Activated CD4-positive, alpha-beta memory T cell treated with anti-CD3 and anti-CD28 coated beads, Interleukin-2, amount 10 ng/mL, durations not matched to agents 7 days and 5 days (primary cell): Measurements from ENCODE around the gene COMT. TPM values are rescaled to one million over a fixed set of nuclear protein-coding genes. Genes with fewer than 3 reads are reported as not detected.

Experiments used
- CTCF ChIA-PET: fragments of 350-600 bp; sonication (Branson Sonifier 250); formaldehyde crosslinking; loops from one replicate; lab custom pipeline; 2021; ENCODE audit warnings: antibody characterized with exemption, inconsistent platforms; lab: Charles Lee
- POLR2A ChIA-PET: fragments of 350-600 bp; sonication (Branson Sonifier 250); formaldehyde crosslinking; loops from one replicate; lab custom pipeline; 2021; ENCODE audit warnings: antibody characterized with exemption; lab: Charles Lee
- DNase-seq: peaks from one replicate; pipeline ENCODE4 v3.0.0-alpha.2; 2020
- H3K27ac Mint-ChIP-seq: one replicate; pipeline ENCODE4 v1.8.0; 2021; ENCODE audit warnings: mild to moderate bottlenecking, mixed read lengths
- H3K27me3 Mint-ChIP-seq: one replicate; pipeline ENCODE4 v1.8.0; 2021; ENCODE audit warnings: mixed read lengths
- H3K36me3 Mint-ChIP-seq: one replicate; pipeline ENCODE4 v1.8.0; 2021; ENCODE audit warnings: low read depth, mixed read lengths
- H3K4me1 Mint-ChIP-seq: one replicate; pipeline ENCODE4 v1.8.0; 2021; ENCODE audit warnings: mixed read lengths
- H3K4me3 Mint-ChIP-seq: one replicate; pipeline ENCODE4 v1.8.0; 2021; ENCODE audit warnings: mild to moderate bottlenecking, mixed read lengths
- H3K9me3 Mint-ChIP-seq: one replicate; pipeline ENCODE4 v1.8.0; 2021; ENCODE audit warnings: mixed read lengths
- total RNA-seq, 2 experiments: library from RNA; stranded (reverse); gene quantifications; one replicate each; pipeline ENCODE4 v1.2.3, GENCODE V29; 2021

COMT gene
- 10 to 100 TPM; 78.7 to 79.3 TPM for total RNA-seq

DNA sequence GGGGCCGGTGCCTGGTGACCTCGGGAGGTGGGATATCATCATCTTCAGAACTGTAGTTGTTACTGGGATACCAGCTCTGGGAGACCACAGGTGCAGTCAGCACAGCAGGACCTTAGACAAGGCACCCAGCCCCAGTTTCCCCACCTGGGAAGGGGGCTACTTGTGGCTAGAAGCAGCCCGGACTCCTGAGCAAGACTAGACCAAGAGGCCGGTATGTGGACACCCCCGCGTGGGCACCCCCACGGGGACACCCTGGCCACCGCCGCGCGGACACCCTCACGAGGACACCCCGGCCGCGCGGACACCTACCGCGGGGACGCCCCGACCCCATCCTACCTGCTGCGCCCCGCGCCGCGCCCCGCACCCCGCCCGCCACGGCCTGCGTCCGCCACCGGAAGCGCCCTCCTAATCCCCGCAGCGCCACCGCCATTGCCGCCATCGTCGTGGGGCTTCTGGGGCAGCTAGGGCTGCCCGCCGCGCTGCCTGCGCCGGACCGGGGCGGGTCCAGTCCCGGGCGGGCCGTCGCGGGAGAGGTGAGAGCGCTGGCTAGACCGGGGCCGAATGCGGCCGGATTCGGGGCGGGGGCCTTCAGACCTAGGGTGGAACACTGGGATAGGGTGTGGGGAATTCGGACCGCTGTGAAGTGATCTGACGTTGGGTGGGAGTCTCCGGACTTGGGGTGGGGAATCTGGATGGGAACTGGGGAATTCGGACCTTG lies at the start of gene COMT, which contains the start of gene TXNRD2:
TSS of gene COMT (plus strand) at position 408 of the 718 bp plus-strand sequence. CDS start 20,755 bp downstream, outside the sequence.
TSS of gene TXNRD2 (minus strand) at position 454 of the 718 bp plus-strand sequence. CDS start at position 439, 15 bp downstream.
- ChIA-PET CTCF (interaction anchor here (1.9 kb wide), 1 partner anchor 211 kb away, joined by 4 read pairs; no protein-coding TSS in a partner anchor), POLR2A (interaction anchor here (0.8 to 2.7 kb wide), 8 partner anchors 8 to 86 kb away, joined by 3 to 11 read pairs (median 5); partner anchors contain the start of genes GNB1L and RTL10)
- H3K4me3 Mint-ChIP-seq: peak within 1 kb of the TSS; percentile 91
- peaks cover 36% of the 10 kb centered on the region for H3K4me1 Mint-ChIP-seq
- peaks cover 4% of the 10 kb centered on the region for H3K9me3 Mint-ChIP-seq
- H3K36me3 Mint-ChIP-seq: peaks cover 19% of the 10 kb centered on the region
- no peaks in the 10 kb centered on the region for H3K27me3 Mint-ChIP-seq
- peak; percentile 80 for DNase-seq
- H3K27ac Mint-ChIP-seq: peak within 1 kb of the TSS; percentile 88

DNA sequence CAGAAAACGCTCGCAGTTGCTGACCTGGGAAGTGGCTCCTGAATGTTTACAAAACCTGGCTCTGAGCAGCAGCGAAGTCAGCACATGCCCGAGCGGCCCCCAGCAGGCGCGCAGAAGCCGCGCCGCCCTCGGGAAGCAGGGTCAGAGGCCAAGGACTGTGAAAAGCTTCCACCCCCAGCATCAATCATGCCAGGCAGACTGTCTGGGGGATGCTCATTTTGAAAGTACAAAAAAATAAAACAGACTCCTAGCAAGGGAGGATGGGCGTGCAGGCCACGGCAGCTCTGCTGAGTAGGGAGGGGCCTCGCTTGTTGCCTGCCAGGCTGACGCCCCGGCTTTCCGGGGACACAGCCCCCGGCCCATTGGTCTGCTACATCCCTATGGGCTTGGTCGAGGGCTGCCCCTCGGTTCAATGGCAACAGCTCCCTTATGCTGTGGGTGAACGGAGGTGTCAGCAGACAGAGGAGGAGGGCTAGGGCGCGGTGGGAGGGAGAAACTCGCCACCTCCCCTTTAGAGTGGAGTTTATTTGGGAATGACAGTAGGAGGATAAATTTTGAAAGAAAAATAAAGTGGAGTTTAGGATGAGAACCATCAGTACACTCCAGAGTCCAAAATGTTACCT lies 49.2 kb upstream of the COMT start:
- H3K27ac Mint-ChIP-seq: peak overlapping the region; percentile 85
- CTCF ChIA-PET: interaction anchor here (0.6 to 2.4 kb wide), 4 partner anchors 9 to 162 kb away, joined by 3 to 7 read pairs (median 5); no protein-coding TSS in a partner anchor
- no peaks in the 10 kb centered on the region for H3K9me3 Mint-ChIP-seq
- H3K4me3 Mint-ChIP-seq: peak overlapping the region; percentile 50
- H3K36me3 Mint-ChIP-seq: no peaks in the 10 kb centered on the region
- POLR2A ChIA-PET: interaction anchor here (0.8 to 3.1 kb wide), 7 partner anchors 12 to 162 kb away, joined by 3 to 45 read pairs (median 5); partner anchors contain the start of genes COMT, GNB1L, RTL10 and TXNRD2
- DNase-seq: peak; percentile 49
- H3K27me3 Mint-ChIP-seq: no peaks in the 10 kb centered on the region
- peaks cover 30% of the 10 kb centered on the region for H3K4me1 Mint-ChIP-seq

DNA sequence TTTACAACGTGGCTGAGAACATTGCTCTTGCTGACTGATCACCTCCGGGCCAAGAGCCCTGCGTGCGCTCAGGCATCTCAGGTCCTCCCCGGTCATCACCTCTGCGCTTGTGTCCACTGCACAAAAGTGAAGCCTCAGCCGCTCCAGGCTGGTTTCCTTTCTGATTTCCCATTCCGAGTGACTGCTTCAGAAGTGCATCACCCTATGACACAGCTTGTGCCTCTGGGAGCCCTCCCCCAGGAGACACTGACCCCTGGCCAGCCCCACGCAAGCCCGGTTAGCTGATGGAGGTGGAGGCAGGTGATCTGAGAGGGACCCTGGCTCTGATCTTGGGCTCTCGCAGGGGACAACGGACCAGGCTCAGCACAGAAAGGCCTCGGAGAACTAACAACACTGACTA lies 48.6 kb upstream of the COMT start:
- POLR2A ChIA-PET: interaction anchor here (1.4 to 3.1 kb wide), 3 partner anchors 19 to 162 kb away, joined by 6 to 45 read pairs (median 8); partner anchors contain the start of genes GNB1L and RTL10
- peak overlapping the region; percentile 85 for H3K27ac Mint-ChIP-seq
- DNase-seq: no peak
- peaks cover 30% of the 10 kb centered on the region for H3K4me1 Mint-ChIP-seq
- H3K36me3 Mint-ChIP-seq: no peaks in the 10 kb centered on the region
- CTCF ChIA-PET: interaction anchor here (1.0 to 2.4 kb wide), 3 partner anchors 8 to 37 kb away, joined by 3 to 7 read pairs (median 6); no protein-coding TSS in a partner anchor
- no peaks in the 10 kb centered on the region for H3K9me3 Mint-ChIP-seq
- no peak overlapping the region for H3K4me3 Mint-ChIP-seq
- H3K27me3 Mint-ChIP-seq: no peaks in the 10 kb centered on the region

DNA sequence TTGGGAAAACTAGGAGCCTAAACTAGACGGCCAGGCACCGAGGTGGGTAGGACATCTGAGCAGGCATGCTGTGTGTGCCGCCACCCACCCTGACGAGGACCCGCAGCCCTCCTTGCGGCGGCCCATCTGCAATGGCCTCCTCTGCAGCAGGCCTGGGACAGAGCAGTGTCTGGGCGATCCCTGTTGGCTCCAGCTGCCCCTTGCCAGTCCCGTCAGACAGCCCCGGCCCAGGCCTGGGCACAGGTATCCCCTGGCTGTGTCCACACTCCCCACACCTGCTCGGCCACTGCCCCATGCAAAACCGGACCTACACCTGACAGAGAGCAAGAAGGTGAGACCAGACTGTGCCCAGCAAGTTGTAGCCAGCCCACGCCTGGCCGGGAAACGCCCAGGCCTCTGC lies 48.2 kb upstream of the COMT start:
- H3K27ac Mint-ChIP-seq: no peak overlapping the region
- no peaks in the 10 kb centered on the region for H3K9me3 Mint-ChIP-seq
- H3K4me1 Mint-ChIP-seq: peaks cover 30% of the 10 kb centered on the region
- DNase-seq: no peak
- no peaks in the 10 kb centered on the region for H3K27me3 Mint-ChIP-seq
- ChIA-PET CTCF (no interaction called here), POLR2A (no interaction called here)
- H3K36me3 Mint-ChIP-seq: no peaks in the 10 kb centered on the region
- H3K4me3 Mint-ChIP-seq: no peak overlapping the region

DNA sequence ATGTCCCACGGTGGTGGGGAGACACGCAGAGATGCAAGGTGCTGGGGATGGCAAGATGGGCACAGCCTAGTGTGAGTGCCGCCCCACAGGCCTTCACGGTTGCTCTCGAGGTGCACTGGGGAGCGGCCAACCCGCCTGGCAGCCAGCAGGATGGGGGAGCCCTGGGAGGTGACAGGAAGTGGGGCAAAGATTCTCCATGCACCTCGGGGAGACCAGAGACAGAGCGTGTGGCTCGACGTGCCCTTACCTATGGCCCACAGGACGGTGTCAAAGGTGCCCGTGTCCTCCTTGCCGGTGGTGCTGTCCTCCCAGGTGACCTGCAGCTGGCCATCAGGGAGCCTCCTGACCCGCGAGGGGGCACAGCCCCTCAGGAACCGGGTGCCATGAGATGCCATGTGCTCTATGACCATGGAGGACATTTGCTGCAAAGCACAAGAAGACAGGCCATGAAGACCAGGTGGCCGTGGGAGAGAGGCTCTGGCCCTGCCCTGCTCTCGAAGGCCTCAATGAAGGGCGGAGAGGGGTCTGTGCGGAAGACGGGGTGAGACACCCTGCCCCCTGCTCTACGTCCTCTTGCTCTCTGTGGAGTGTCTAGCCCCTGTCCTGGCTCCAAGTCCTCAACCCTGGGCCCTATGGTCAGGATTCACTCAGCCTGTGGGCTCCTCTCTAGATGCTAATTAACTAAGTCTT lies 46.3 kb upstream of the COMT start:
- H3K27me3 Mint-ChIP-seq: no peaks in the 10 kb centered on the region
- ChIA-PET CTCF (no interaction called here), POLR2A (no interaction called here)
- no peaks in the 10 kb centered on the region for H3K9me3 Mint-ChIP-seq
- H3K27ac Mint-ChIP-seq: no peak overlapping the region
- H3K4me3 Mint-ChIP-seq: no peak overlapping the region
- no peaks in the 10 kb centered on the region for H3K36me3 Mint-ChIP-seq
- no peak for DNase-seq
- peaks cover 26% of the 10 kb centered on the region for H3K4me1 Mint-ChIP-seq

DNA sequence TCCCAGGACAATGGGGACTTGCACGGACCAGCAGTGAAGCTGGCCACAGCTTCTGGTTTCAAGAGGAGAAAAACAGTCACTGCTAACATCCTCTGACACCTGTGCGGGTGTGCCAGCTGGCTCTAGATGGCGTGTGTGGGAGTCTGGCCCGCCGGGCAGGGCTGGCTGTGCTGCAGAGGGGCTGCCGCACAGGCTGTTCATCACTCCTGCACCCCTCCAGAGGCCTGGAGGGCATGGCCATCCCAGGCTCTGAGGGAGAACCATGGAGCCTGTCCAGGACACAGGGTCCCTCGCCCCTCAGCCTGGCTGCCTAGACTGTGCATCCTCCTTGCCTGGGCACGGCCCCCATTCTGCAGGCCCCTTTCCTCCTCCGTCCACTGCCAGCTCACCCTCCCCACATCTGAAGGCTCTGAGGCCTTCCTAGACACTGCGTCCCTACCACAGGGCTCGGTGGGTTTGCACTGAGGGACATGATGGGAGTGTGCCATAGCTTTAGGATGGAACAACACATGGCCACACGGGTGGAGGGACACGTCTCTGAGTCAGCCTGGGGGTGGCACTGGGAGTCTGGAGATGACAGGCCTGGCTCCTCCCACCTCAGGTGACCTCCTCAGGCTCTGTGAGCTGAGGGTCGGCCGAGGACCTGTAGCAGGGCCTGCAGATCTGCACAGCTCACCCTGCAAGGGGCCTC lies 44.8 kb upstream of the COMT start:
- DNase-seq: no peak
- peaks cover 14% of the 10 kb centered on the region for H3K4me1 Mint-ChIP-seq
- H3K4me3 Mint-ChIP-seq: no peak overlapping the region
- no peaks in the 10 kb centered on the region for H3K36me3 Mint-ChIP-seq
- no peak overlapping the region for H3K27ac Mint-ChIP-seq
- H3K27me3 Mint-ChIP-seq: no peaks in the 10 kb centered on the region
- ChIA-PET POLR2A (interaction anchor here (0.9 to 1.0 kb wide), 2 partner anchors 10 to 41 kb away, joined by 3 read pairs; no protein-coding TSS in a partner anchor), CTCF (interaction anchor here (1.2 kb wide), 1 partner anchor 14 kb away, joined by 3 read pairs; no protein-coding TSS in a partner anchor)
- H3K9me3 Mint-ChIP-seq: no peaks in the 10 kb centered on the region

DNA sequence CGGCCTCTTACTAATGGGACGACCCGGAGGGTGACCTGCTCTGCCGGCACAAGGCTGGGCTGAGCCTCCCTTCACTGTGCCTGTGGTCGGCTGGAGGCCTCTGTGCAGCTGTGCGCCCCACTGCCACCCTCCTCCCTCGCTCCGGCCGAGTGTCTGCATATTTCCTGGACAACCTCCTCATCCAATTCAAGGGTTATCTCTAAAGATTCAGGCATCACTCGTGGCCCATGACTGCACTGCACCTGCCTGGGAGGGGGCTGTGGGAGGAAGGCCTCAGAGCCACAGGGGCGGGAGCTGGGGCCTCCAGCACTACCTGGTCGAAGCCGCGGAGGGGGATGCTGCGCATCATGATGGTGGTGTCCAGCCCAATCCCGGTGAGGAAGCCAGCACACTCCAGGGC lies 43.8 kb upstream of the COMT start:
- no peaks in the 10 kb centered on the region for H3K9me3 Mint-ChIP-seq
- H3K27ac Mint-ChIP-seq: no peak overlapping the region
- H3K4me3 Mint-ChIP-seq: no peak overlapping the region
- no peaks in the 10 kb centered on the region for H3K36me3 Mint-ChIP-seq
- H3K27me3 Mint-ChIP-seq: no peaks in the 10 kb centered on the region
- no peak for DNase-seq
- peaks cover 4% of the 10 kb centered on the region for H3K4me1 Mint-ChIP-seq
- ChIA-PET CTCF (interaction anchor here (1.2 kb wide), 1 partner anchor 13 kb away, joined by 3 read pairs; no protein-coding TSS in a partner anchor), POLR2A (interaction anchor here (0.9 to 1.0 kb wide), 2 partner anchors 11 to 42 kb away, joined by 3 read pairs; no protein-coding TSS in a partner anchor)

DNA sequence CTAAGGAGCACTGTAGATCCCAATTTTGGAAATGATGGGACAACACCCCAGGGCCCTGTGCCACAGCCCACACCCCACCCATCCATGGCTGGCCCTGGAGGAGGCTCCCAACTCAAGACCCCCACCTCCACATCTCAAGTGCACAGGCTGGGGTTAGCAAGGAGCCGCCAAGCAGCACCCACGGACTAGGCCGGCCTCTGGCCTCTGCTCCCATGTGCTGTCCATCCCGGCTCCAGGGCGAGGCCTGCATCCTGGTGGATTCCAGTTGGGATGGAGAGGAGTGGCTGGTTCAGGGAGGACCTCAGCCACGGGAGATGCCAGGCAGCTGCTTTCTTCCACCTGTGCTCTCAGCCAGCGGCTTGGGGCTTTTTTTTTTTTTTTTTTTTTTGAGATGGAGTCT lies 43.4 kb upstream of the COMT start:
- POLR2A ChIA-PET: interaction anchor here (0.9 kb wide), 1 partner anchor 43 kb away, joined by 3 read pairs; no protein-coding TSS in a partner anchor
- H3K27ac Mint-ChIP-seq: no peak overlapping the region

DNA sequence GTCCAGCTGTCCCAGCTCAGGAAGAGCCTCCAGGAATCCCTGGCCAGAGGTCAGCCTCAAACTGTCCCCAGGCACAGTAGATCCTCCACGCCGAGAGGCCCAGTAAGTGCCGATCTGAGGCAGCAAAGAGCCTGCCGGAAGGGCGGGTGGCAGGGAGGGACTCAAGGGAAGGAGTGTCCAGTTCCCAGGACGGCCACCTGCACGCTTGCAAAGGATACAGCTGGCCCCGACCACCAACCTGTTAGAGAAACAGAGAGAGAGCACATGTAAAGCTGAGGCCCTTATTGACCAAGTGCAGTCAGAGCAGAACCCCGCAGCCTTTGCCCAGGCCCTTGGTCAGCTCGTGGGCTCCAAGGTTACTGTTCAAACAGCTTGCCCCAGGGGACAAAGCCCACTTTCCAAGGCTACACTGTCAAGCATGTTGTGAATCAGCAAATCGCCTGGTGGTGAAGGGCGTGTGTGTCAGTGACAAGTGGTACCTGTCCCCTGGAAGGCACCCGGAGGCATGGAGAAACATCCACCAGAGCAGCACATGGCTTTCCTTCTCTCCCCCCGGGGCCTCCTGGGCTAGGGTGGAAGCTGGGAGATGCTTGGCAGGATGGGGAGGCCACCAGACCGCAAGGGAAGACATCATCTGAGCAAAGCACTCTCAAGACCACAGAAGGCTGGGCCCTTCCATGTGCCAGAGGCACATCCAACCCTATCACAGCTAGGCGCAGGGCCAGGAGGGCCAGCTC lies 42.6 kb upstream of the COMT start:
- POLR2A ChIA-PET: no interaction called here
- Mint-ChIP-seq H3K9me3 (no peaks in the 10 kb centered on the region), H3K36me3 (no peaks in the 10 kb centered on the region), H3K4me3 (no peak overlapping the region), H3K27ac (no peak overlapping the region), H3K27me3 (no peaks in the 10 kb centered on the region), H3K4me1 (no peaks in the 10 kb centered on the region)
- no peak for DNase-seq
- CTCF ChIA-PET: no interaction called here

More for the DNA sequence above, 43.4 kb upstream of the COMT start:
- no peak for DNase-seq
- CTCF ChIA-PET: no interaction called here
- Mint-ChIP-seq H3K27me3 (no peaks in the 10 kb centered on the region), H3K4me3 (no peak overlapping the region), H3K9me3 (no peaks in the 10 kb centered on the region), H3K36me3 (no peaks in the 10 kb centered on the region), H3K4me1 (peaks cover under 1% of the 10 kb centered on the region)

DNA sequence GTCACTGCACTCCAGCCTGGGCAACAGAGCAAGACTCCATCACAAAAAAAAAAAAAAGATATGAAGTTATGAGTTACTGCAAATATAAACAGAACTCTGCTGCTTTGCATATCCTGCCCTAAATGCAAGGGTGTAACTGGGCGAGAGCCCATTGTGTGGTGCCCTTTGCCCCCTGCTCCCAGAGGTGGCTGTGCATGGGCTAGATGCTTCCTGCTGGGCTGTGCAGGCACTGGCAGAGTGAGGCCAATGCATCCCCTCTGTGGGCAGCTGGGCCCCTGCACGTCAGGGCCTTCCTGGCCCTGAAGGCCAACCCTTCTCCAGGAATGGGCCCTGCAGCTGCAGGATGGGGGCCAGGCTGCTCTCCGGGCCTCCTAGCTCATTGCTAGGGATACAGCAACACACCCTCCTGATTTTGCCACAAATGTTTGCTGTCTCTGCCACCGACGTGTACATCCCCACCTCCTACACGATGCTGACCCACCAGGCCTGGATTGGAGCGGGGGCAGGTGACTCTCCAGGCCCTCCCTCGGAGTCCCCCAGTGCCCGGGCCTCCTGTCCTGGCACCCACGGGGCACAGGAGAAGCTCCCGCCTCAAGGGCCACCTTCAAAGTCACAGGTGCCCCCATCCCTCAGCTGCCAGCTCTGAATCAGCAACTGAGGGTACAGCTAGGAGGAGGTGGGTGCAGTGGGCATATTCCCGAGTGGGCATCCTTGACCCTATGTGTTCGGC lies 40.7 kb upstream of the COMT start:
- H3K4me1 Mint-ChIP-seq: no peaks in the 10 kb centered on the region
- no peaks in the 10 kb centered on the region for H3K36me3 Mint-ChIP-seq
- POLR2A ChIA-PET: interaction anchor here (1.2 kb wide), 1 partner anchor 46 kb away, joined by 3 read pairs; the partner anchor contains the start of genes GNB1L and RTL10
- no peak overlapping the region for H3K27ac Mint-ChIP-seq
- CTCF ChIA-PET: interaction anchor here (0.9 to 2.0 kb wide), 3 partner anchors 9 to 170 kb away, joined by 3 to 6 read pairs (median 6); no protein-coding TSS in a partner anchor
- no peaks in the 10 kb centered on the region for H3K9me3 Mint-ChIP-seq
- H3K27me3 Mint-ChIP-seq: no peaks in the 10 kb centered on the region
- no peak overlapping the region for H3K4me3 Mint-ChIP-seq
- no peak for DNase-seq
